Measurements from ENCODE around the gene NEU2. TPM values are rescaled to one million over a fixed set of nuclear protein-coding genes. Genes with fewer than 3 reads are reported as not detected.

Gene NEU2
- total RNA-seq, 1 experiment from 2014 or later = not detected

DNA sequence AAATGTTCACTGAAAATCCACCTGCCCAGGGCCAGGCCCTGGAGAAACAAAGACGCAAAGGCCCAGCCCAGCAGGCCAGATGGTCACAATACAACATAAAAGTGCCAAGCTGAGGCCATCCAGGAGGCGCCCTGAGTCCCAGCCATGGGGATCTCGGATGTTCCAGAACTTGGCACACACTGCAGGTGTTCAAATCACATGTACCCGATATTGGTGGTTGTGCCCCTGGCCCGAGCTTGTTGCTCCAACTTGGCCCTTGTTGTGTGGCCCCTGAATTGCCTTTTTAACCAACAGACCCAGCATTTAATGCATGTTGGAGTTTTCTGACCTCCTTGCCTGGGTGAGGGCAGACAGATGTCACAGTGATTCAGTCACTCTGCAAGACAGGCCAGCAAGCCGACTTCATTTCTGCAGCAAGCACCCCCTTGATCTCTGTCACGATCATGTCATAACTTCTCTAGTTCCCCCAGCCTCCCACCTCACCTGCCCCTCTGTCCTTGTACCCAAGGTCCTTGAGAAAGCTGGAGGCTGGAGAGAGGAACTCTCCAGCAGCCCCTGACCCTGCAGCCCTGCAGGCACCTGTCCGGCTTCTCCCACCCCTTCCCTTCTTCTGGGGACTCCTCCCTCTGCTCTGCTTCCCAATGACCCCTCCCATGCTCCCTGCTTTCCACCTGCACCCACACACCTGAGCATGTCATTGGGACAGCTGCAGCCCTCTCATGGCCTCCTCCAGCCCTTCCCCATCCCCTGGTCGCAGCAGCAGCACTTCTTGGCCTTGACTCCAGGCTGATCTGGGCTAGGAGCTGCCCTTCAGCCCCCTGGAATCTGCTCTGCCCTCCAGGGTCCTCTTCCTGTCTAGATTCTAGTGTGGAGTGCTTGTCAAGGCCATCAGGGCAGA, 28.6 kb upstream of the NEU2 start:
- intact Hi-C loops (cut with micrococcal nuclease) = no loop called here
- H3K4me2 ChIP-seq (ENCODE audit: low read length) = no peak overlapping the region
- no peak overlapping the region for H3K27ac ChIP-seq (ENCODE audit: low read depth, low read length)
- H3K4me1 ChIP-seq (ENCODE audit: control insufficient read depth in 1 of 2, insufficient read depth in 2 of 2, low read length in 2 of 2) = peaks cover 0 to 3% of the 10 kb centered on the region in 2 experiments; a peak in 1 of 4 replicates
- ChIA-PET RAD21 (ENCODE audit: low non-redundant PET in 1 of 2, low total read pairs in 2 of 2, uncharacterized antibody in 2 of 2, unreplicated experiment in 2 of 2) (no interaction called here), POLR2A (no interaction called here), CTCF (no interaction called here)
- no peaks in the 10 kb centered on the region for H3K27me3 ChIP-seq (ENCODE audit: insufficient read depth, low read length)
- no peak overlapping the region for H3K4me3 ChIP-seq (replicated peaks in 1 of 2; ENCODE audit: low read depth in 1 of 2, low read length in 2 of 2)
- TF ChIP-seq FOSL1 (IDR thresholded peaks at IDR 0.05; ENCODE audit: low read depth) = no peak
- TF ChIP-seq, protein P1, sequence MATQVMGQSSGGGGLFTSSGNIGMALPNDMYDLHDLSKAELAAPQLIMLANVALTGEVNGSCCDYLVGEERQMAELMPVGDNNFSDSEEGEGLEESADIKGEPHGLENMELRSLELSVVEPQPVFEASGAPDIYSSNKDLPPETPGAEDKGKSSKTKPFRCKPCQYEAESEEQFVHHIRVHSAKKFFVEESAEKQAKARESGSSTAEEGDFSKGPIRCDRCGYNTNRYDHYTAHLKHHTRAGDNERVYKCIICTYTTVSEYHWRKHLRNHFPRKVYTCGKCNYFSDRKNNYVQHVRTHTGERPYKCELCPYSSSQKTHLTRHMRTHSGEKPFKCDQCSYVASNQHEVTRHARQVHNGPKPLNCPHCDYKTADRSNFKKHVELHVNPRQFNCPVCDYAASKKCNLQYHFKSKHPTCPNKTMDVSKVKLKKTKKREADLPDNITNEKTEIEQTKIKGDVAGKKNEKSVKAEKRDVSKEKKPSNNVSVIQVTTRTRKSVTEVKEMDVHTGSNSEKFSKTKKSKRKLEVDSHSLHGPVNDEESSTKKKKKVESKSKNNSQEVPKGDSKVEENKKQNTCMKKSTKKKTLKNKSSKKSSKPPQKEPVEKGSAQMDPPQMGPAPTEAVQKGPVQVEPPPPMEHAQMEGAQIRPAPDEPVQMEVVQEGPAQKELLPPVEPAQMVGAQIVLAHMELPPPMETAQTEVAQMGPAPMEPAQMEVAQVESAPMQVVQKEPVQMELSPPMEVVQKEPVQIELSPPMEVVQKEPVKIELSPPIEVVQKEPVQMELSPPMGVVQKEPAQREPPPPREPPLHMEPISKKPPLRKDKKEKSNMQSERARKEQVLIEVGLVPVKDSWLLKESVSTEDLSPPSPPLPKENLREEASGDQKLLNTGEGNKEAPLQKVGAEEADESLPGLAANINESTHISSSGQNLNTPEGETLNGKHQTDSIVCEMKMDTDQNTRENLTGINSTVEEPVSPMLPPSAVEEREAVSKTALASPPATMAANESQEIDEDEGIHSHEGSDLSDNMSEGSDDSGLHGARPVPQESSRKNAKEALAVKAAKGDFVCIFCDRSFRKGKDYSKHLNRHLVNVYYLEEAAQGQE (IDR thresholded peaks at IDR 0.05; ENCODE audit: low read depth) = no peak
- no peak for TF ChIP-seq ELF1 (IDR thresholded peaks at IDR 0.05; ENCODE audit: borderline replicate concordance, low read depth)
- TF ChIP-seq TCF7L2 (IDR thresholded peaks at IDR 0.05; ENCODE audit: borderline replicate concordance, extremely low read depth, insufficient read depth, insufficient read length) = no peak
- DNase-seq (ENCODE audit: low read depth, low spot score) (no peak), ATAC-seq (no peak)
- no peaks in the 10 kb centered on the region for H3K9me3 ChIP-seq (ENCODE audit: control insufficient read depth in 1 of 2, insufficient read depth in 1 of 2, low read depth in 1 of 2, low read length in 2 of 2)
- H3K9ac ChIP-seq (ENCODE audit: low read length) = no peak overlapping the region
- no peaks in the 10 kb centered on the region for H3K36me3 ChIP-seq (ENCODE audit: control insufficient read depth in 1 of 2, insufficient read depth in 2 of 2, low read length in 2 of 2)
- H2AFZ ChIP-seq (ENCODE audit: low read depth, low read length, poor library complexity, severe bottlenecking) = no peak overlapping the region
- no peaks in the 10 kb centered on the region for H4K20me1 ChIP-seq (ENCODE audit: insufficient read depth)
- no TSS peak for BruUV-seq (replicated peaks)
- no peaks in the 10 kb centered on the region for H3K79me2 ChIP-seq (ENCODE audit: insufficient read depth, low read length)
- H3K9me2 ChIP-seq (ENCODE audit: insufficient read depth) = no peaks in the 10 kb centered on the region

Measured in HCT116 (cell line).